HG03139 (cell line): ENCODE results near the gene CPNE6.

ENCODE experiments used
- ATAC-seq: cut with Tn5 transposase; IDR thresholded peaks from one replicate; pipeline ENCODE4 v1.9.1; 2021; ENCODE audit not compliant: unreplicated experiment

The CPNE6 gene

DNA sequence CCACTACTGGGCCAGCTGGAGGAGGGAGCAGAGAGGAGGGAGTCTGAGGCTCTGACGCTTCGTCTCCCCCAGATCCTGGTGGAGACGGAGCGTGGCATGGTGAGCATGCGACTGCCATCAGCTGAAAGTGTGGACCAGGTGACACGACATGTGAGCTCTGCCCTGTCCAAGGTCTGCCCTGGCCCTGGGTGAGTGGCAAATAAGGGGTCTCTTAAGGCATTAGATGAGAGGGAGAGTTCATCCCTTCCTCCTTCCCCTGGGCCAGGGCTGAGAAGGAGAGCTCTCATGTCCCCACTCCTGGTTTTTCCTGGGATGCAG, 17.1 kb upstream of the CPNE6 start:
- no peak for ATAC-seq

DNA sequence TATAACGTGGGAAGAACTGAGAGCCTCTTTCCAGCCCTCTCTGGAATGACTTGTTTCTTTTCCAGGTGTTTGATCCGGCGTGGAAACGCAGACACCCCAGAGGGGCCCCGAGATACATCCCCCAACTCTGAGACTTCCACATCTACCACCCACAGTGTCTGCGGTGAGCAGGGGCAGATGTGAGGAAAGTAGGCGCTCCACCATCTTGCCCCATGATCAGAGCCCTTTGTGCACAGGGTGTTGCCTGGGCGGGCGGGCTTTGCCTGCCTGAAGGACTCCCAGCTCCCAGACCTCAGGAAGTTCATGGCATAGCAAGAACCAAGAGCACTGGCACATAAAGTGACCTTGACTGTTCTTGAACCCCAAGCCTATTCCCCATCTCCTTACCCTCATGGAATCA, 16.7 kb upstream of the CPNE6 start:
- ATAC-seq, result no peak

DNA sequence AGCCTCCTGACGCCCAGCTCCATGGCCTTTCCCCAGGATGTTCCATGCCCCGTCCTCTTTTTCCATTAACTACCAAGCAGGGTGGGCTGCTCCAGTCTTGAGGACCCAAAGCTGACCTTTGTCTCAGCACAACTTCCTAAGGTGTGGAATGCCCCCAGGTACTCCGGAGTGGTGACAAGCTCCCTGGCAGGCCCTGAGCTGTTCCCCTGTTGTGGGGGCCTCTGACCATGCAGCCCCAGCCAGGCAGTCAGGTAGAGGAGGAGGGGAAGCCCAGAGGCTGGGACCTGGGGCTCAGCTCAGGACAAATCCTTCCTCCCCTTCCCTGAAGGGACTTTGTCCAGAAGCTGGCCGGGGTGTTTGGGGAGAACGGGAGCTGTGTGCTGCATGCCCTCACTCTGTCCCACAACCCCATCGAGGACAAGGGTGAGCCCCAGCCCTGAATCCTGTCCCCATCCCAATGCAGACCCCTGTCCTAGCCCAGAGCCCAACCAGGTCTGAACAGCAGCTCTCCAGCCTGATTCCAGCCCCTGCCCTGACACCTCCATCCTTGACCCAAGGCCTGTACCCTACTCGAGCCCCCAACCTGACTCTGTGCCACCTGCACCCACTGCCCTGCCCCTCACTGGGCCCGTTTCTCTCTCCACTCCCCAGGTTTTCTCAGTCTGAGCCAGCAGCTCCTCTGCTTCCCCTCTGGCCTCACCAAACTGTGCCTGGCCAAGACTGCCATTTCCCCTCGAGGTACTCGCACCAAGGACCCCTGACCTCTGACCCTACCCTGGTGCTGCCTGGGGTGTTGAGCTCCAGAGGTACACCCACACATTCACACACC, 15.2 kb upstream of the CPNE6 start:
- ATAC-seq, result no peak

DNA sequence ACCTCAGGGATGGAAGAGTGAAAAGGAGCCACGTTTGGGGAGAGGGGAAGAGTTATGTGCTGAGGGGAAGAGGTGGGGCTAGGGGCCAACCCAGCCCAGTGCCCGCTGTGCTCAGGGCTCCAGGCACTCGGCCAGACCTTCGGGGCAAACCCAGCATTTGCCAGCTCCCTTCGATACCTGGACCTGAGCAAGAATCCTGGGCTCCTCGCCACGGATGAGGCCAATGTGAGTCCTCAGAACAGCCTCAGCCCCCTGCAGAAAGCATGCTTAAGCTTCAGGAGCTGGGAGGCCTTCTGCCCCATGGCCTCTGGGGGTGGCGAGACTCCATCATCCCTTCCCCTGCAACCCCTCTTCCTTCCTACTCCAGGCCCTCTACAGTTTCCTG, 14.6 kb upstream of the CPNE6 start:
- no peak for ATAC-seq

DNA sequence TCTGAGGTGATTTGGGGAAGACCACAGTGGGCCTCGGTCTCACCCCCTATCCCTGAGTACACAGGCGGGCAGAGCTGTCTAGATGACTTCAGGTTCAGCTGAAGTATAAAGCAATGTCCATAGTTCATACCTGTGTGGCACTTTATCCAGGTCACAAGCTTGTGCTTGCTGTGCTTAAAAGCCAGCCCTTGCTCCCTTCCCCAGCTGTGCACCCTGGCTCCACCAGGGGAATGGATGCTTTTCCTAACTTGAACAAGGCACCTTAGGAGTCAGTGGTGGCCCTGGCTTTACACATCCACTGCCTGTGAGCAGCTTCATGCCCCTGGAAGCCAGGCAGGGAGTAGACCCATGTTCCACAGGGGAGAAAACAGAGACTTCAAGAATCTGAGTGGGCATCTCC, 14.1 kb upstream of the CPNE6 start:
- ATAC-seq, result no peak

DNA sequence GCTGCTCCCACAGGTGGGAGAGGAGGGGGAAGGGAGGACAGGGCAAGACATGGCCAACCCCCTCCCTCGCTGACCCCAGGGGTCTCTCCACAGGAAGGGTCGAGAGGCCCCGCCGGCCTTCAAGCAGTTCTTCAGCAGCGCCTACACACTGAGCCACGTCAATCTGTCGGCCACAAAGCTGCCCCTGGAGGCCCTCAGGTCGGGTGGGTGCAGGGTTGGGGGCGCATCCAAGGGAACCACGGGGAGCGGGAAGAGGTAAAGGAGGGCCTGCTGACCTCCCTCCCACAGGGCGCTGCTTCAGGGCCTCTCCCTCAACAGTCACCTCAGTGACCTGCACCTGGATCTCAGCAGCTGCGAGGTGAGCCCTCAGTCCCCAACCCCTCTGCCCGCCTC, 13.5 kb upstream of the CPNE6 start:
- no peak for ATAC-seq

DNA sequence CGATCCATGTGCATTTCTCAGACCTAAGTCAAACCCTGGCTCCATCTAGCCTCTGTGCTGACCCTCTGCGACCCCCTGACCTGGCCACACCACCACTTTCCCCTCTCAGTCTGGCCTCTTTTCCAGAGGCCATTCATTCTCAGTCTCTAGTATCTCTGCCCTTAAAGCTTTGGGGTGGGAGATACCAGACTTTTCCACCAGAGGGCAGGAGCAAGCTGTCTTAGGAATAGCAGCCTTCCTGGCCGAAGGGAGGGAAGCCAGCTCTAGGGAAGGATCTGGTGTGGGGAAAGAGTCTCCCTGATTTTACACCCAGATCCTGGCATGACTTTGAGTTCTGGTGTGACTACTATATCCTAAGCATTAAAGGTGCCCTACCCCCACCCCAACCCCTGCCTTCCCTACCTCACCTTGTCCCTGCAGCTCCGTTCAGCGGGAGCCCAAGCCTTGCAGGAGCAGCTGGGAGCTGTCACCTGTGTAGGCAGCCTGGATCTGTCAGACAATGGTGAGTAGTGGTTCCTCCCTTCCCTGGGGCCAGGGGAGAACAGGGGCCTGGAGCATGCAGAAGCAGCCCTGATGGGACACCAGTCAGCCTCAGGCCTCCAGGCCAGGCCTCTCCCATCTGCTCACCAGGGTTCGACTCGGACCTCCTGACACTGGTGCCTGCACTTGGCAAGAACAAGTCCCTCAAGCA, 13.0 kb upstream of the CPNE6 start:
- ATAC-seq, result no peak

DNA sequence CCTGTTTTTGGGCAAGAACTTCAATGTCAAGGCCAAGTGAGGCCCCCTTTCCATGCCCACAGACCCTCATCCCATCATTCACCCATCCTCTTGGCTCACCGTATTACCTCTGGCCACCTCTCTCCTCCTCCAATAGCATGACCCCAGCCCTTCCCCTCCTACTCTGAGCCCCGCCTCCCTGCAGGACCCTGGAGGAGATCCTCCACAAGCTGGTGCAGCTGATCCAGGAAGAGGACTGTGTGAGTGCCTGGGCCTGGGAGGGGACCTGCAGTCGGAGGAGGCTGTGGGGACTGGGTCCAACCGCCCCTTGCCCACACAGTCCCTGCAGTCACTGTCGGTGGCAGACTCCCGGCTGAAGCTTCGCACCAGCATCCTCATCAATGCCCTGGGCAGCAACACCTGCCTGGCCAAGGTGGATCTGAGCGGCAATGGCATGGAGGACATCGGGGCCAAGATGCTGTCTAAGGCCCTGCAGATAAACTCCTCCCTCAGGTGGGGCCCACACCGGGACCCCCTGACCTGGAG, 12.3 kb upstream of the CPNE6 start:
- ATAC-seq, result no peak

DNA sequence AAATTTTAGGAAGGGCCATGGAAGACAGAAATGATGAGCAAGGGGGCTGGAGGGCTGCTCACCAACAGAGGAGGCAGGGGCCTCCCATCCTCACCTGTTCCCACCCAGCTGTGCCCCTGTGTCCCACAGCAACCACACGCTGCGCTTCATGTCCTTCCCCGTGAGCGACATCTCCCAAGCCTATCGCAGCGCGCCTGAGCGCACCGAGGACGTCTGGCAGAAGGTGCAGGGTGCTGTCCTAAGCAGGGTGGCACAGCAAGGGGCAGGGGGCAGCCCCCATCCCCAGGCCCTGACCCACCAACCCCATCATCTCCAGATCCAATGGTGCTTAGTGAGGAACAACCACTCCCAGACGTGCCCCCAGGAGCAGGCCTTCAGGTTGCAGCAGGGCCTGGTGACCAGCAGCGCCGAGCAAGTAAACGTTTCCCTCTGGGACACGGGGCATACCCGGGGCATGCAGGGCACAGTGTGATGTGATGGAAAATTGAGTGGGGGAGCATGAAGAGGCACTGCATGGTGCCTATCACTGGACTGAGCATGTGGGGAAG, 11.4 kb upstream of the CPNE6 start:
- ATAC-seq, result no peak

DNA sequence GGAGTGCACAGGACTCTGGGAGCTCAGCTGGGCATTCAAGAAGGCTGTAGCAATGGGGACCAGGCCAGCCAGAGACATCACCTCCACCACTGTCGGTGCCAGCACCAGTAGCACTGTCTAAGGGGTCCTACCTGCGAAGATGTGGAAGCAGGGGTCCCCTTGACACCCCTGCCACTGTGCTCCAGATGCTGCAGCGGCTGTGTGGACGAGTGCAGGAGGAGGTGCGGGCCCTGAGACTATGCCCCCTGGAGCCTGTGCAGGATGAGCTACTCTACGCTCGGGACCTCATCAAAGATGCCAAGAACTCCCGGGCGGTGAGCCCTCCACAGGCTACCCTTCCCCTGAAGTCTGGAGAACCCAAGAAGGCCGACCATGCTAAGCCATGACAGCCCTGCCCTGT, 10.9 kb upstream of the CPNE6 start:
- ATAC-seq, result no peak

DNA sequence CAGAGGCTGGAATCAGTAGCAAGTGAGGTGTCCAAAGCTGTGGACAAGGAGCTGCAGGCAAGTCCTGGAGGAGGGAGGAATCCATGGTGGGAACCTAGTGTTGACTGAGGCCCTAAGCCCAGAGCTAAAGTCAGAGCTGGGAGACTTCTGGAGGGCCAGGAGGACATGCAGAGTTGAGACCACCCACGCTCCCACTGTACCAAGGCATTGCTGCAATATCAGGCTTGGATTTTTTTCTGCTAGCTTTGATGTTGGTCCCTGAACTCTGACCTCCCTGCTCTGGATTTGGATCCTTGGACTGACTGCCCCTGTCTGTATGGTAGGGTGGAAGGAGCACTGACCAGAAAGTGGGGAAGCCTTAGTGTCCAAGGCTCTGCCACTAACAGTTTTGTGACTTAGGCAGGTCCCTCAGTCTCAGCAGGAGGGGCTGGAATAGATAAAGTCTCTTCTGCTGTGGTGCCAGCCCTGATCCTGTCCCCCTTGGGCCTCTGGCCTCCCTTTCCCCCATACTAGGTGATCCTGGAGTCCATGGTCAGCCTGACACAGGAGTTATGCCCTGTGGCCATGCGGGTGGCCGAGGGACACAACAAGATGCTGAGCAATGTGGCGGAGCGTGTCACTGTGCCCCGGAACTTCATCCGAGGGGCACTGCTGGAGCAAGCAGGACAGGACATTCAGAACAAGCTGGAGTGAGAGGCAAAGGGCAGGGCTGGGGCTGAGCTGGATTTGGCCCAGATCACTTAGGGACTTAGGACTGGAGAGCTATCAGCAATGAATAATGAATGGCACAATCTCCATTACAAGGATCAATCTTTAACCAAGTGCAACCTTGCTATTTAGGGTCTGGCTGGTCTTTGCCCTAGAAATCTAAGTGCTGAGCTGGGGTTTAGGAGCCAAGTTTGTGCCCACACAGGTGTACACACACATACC, 10.1 kb upstream of the CPNE6 start:
- ATAC-seq, result no peak

DNA sequence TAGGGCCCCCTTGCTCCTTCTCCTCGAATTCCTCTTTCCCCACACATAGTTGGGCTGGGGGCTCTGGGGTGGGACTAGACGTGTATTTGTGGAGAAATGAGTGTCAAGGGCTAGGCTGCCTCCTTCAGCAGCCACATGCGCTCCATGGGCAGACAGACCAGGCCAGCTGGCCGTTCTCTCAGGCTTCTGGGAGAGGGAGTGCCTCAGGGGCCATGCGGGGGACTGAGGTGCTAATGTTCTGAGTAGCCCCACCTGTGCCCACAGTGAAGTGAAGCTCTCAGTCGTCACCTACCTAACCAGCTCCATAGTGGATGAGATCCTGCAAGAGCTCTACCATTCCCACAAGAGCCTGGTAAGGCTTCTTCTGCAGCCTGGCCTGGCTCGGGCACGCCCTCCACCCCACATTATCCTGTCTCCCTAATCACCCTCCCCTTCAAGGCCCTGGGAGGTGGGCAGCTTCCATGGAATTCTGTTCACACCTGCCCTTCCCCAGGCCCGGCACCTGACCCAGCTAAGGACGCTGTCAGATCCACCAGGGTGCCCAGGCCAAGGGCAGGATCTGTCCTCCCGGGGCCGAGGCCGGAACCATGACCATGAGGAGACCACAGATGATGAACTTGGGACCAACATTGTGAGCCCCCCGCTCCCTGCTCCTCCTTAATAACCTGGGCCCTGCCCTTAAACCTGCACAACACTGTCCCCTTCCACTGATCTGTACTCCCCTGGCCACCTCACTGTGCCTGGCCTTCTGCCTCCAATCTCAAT, 9.0 kb upstream of the CPNE6 start:
- no peak for ATAC-seq

DNA sequence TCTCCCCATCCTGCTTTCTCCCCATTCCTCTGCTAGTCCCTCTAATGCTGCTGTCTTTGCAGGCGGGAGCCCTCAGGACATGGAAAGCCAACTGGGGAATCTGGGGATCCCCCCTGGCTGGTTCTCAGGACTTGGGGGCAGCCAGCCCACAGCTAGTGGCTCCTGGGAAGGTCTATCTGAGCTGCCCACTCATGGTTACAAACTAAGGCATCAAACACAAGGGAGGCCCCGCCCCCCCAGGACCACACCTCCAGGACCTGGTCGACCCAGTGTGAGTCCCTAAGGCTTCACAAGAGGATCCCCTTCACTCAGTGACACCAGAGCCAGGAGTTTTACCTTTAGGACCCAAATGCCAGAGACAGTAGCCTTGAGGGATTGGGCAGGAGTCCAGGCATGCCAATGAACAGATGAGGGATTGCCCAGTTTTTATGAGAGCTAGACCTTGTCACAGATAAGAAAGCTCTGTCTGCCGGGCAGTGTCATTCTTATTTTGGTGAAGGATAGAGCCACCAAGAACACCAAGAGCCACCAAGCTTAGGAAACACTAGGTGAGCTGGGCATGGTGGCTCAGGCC, 8.0 kb upstream of the CPNE6 start:
- ATAC-seq, result no peak

DNA sequence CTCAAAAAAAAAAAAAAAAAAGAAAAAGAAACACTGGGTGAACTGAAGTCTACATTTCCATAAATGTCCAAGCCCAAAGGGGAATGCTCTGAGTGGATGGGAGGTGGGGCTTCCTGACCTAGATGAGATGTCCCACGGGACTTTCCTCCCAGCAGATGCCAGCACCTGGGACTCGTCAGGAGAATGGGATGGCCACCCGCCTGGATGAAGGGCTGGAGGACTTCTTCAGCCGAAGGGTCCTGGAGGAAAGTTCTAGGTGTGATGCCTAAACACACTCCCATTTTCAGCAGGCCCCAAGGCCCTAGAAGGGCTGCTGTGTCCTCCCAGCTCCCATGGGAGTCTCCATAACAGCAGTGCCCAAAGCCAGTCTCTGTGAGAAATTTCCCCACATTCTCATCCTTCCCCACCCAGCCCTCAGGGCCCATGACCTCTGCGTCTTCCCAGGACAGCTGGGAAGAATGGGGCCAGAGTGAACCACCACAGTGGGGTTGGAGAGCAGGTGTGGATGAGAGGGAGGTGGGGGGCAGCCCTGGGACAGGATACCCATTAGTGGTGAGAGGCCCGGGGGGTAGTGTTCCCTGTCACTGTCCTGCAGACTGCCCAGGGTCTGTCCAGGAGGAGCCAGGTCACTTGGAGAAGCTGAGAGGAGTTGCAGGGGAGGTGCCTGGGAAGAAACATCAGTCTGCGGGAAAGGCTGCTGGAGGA, 7.1 kb upstream of the CPNE6 start:
- ATAC-seq, result no peak

DNA sequence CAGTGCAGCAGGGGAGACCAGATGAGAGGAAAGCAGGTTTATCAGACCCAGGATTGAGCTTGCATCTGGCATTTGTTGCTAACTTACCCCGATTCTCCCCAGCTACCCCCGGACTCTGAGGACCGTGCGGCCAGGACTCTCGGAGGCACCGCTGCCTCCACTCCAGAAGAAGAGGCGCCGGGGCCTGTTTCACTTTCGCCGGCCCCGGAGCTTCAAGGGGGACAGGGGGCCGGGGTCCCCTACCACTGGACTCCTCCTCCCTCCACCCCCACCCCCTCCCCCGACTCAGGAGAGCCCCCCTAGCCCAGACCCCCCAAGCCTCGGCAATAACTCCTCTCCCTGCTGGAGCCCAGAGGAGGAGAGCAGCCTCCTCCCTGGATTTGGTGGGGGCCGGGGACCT, 6.5 kb upstream of the CPNE6 start:
- ATAC-seq, result no peak

DNA sequence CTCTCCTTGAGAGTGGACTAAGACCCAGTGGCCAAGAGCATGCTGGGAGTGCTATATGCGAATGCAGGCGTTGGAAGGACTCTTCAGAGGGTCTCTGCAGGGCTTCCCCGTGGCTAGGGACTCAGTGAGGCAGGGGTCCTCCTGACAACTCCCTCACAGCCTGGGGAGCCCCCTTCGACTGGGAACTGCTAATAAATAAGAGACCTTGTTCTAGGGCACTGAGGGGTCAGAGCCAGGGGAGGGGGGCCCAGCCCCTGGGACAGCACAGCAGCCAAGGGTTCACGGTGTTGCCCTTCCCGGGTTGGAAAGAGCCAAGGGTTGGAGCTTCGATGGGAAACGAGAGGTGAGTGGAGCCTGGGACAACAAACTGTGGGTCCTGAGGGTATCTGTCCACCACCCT, 6.0 kb upstream of the CPNE6 start:
- ATAC-seq, result no peak

DNA sequence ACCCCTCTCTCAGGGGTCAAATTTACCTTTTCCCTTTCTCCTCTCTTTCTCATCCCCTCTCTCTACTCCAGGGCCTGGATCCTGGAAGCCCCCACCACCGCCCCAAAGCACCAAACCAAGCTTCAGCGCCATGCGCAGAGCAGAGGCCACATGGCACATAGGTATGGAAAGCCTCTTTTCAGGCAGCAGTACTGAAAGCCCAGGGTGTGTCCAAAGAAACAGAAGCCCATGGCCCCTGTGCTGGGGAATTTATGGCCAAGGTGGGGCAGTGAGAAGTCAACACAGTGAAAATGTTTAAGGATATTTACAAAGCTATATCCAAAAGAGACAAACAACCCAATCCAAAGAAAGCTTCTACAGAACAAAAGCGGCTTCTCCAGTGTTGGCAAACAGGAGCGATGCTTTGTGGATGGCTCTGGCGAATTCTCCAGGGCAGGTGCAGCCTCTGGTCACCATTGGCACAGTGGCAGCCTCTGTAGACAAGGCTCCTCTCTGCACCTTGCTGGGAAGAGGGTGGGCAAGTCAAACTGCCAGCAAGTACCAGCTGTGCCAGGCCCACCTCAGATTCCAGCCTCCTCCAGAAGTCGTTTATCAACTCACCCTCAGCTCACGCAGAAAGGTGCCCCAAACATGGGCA, 4.7 kb upstream of the CPNE6 start:
- no peak for ATAC-seq

DNA sequence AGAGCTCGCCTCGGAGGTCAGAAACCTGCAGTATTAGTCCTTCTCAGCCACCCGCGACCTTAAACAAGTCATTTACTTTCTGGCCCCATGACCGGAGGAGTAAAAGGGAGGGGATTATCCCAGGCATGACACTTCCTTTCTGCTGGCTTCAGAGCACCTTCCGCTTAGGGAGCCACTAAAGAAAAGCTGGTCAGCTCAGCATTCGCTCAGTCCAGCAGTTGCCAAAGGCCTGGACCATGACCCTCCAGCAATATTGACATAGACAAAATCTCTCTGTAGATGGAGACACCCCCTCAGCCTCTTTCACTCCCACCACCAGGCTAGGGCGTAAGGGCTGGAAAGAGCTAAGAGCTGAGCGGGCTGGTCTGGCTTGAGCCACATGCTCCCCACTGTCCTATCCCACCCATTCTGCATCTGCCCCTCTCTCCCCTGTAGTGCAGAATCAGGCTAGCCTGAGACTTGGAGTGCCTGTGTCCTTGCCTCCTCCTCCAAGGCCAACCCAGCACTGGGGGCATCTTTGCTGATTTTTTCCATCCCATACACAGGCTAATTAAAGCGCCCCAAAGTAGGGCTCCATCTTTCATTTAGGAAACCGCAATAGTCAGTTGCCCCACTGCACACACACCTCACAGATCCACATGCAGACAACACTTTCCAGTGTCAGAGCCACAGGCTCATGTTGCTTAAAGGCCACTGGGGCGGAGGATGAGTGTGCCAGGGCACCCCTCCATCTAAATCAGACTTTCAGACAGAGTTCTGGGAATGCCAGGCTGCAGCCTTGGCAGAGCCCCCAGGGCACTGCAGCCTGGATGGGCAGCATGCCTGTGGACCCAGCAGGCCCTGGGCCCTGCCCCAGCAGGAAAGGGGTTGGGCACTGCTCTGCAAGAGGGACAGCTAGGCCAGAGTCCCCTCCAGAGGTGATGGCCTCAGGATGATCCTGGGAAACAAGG, 4.0 kb upstream of the CPNE6 start:
- no peak for ATAC-seq
